Neutrophil (primary cell): ENCODE measurements around the gene NXPE4.

Source experiments
- H3K27ac ChIP-seq: fragments of 200-600 bp; sonication (generic); 2 replicates; pipeline ENCODE4 v1.5.1; 2016; ENCODE audit warnings: mild to moderate bottlenecking, moderate library complexity
- H3K27me3 ChIP-seq: fragments of 200-600 bp; sonication (generic); 2 replicates; pipeline ENCODE4 v1.6.0; 2016; ENCODE audit warnings: mild to moderate bottlenecking
- H3K36me3 ChIP-seq: fragments of 200-600 bp; sonication (generic); 2 replicates; pipeline ENCODE4 v1.5.1; 2017
- H3K4me1 ChIP-seq, 2 experiments: fragments of 200-600 bp in 1 of 2; sonication (generic) in 1 of 2; 1 replicate in 1 of 2; 2 replicates in 1 of 2; pipeline versions ENCODE4 v1.5.1 to v1.6.1; 2013 to 2016; ENCODE audit warnings: low read depth in 1 of 2, low read length in 1 of 2, mild to moderate bottlenecking in 1 of 2, moderate library complexity in 1 of 2; ENCODE audit not compliant: control insufficient read depth in 1 of 2, insufficient read depth in 1 of 2
- H3K4me3 ChIP-seq, 2 experiments: fragments of 200-600 bp in 1 of 2; sonication (generic) in 1 of 2; 1 replicate in 1 of 2; 2 replicates in 1 of 2; pipeline ENCODE4 v1.5.1; 2013 to 2016; ENCODE audit warnings: low read depth in 1 of 2, low read length in 1 of 2, mild to moderate bottlenecking in 1 of 2, moderate library complexity in 1 of 2
- H3K9me3 ChIP-seq: fragments of 200-600 bp; sonication (generic); 2 replicates; pipeline ENCODE4 v1.5.1; 2016
- TF ChIP-seq, protein P1 (sequence below): fragments of 200-600 bp; sonication (generic); IDR thresholded peaks from 2 replicates; pipeline ENCODE4 v1.5.1; 2016; ENCODE audit warnings: antibody characterized with exemption

Gene NXPE4

DNA sequence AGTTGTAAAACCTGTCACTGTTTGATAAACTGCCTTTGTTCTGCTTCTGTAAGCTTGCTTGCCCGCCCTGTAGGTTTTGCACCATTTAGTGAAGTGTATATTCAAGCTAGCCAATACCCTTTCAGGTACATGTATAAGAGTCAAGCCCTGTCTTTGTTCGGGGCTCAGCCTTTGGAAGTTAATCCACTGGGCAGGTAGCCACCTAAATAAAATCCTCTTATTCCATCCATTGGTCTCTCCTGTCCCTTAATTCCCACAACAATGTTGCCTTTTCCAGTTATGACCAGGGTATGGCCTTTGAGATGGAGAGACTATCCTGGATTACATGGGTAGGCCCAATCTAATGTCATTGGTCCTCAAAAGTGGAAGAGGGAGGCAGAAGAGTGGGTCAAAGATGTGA, 69.9 kb downstream of the NXPE4 start:
- no peaks in the 10 kb centered on the region for H3K4me1 ChIP-seq
- TF ChIP-seq, protein P1, sequence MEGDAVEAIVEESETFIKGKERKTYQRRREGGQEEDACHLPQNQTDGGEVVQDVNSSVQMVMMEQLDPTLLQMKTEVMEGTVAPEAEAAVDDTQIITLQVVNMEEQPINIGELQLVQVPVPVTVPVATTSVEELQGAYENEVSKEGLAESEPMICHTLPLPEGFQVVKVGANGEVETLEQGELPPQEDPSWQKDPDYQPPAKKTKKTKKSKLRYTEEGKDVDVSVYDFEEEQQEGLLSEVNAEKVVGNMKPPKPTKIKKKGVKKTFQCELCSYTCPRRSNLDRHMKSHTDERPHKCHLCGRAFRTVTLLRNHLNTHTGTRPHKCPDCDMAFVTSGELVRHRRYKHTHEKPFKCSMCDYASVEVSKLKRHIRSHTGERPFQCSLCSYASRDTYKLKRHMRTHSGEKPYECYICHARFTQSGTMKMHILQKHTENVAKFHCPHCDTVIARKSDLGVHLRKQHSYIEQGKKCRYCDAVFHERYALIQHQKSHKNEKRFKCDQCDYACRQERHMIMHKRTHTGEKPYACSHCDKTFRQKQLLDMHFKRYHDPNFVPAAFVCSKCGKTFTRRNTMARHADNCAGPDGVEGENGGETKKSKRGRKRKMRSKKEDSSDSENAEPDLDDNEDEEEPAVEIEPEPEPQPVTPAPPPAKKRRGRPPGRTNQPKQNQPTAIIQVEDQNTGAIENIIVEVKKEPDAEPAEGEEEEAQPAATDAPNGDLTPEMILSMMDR: no peak
- H3K27ac ChIP-seq: no peak overlapping the region
- H3K27me3 ChIP-seq: no peaks in the 10 kb centered on the region
- no peak overlapping the region for H3K4me3 ChIP-seq
- H3K9me3 ChIP-seq: no peaks in the 10 kb centered on the region
- no peaks in the 10 kb centered on the region for H3K36me3 ChIP-seq

DNA sequence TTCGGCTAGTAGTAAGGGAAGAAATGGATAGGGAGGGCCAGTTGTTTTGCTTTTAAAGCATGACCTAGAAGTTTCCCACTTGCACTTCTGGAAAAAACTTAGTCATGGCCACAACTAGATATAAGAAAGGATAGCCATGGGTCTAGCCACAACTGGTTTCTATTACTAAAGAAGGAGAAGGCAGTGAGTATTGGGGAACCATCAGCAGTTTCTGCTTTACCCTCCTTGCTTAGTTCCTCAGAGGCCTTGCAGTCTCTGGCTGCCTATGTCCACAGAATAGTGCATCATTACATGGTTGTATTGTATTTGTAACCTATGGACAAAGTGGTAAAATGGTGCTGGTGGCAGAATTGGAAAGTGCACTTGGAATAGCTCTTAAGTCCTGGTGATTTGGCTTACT, 71.5 kb downstream of the NXPE4 start:
- Histone ChIP-seq H3K4me1 (no peaks in the 10 kb centered on the region), H3K4me3 (no peak overlapping the region), H3K36me3 (no peaks in the 10 kb centered on the region), H3K27me3 (no peaks in the 10 kb centered on the region), H3K9me3 (no peaks in the 10 kb centered on the region), H3K27ac (no peak overlapping the region)
- TF ChIP-seq, protein P1: no peak

DNA sequence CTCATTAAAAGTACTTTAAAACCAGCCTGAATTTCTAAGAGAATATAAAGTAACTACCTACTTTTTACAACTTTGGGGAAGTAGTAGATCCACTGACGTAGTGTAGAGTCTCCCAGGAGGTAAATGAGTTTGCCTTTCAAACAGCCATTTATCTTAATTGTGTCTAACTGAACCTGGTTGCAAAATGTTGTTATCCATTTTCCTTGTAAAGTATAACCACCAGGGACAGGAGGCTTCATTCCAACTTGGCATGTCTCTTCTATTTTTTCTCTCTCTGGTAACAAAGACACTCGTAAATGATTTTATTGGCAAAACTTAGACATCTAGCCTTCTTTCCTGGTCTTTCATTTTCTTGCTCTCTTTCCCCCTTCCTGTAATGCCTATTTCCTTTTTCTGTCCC, 72.8 kb downstream of the NXPE4 start:
- no peaks in the 10 kb centered on the region for H3K9me3 ChIP-seq
- no peaks in the 10 kb centered on the region for H3K4me1 ChIP-seq
- no peak overlapping the region for H3K27ac ChIP-seq
- no peak overlapping the region for H3K4me3 ChIP-seq
- TF ChIP-seq, protein P1: no peak
- H3K27me3 ChIP-seq: no peaks in the 10 kb centered on the region
- no peaks in the 10 kb centered on the region for H3K36me3 ChIP-seq
